22Rv1 (cell line): Measurements from ENCODE around the gene RBSN.

Experiments used
- ZFX ChIP-seq: fragments of 450-650 bp; IDR thresholded peaks from 2 replicates; pipeline ENCODE4 v1.6.1; 2017; ENCODE audit warnings: antibody characterized with exemption, borderline replicate concordance
- TF ChIP-seq, protein P1 (sequence below): fragments of 450-650 bp; IDR thresholded peaks from 2 replicates; pipeline ENCODE4 v1.5.1; 2017; ENCODE audit warnings: mild to moderate bottlenecking

DNA sequence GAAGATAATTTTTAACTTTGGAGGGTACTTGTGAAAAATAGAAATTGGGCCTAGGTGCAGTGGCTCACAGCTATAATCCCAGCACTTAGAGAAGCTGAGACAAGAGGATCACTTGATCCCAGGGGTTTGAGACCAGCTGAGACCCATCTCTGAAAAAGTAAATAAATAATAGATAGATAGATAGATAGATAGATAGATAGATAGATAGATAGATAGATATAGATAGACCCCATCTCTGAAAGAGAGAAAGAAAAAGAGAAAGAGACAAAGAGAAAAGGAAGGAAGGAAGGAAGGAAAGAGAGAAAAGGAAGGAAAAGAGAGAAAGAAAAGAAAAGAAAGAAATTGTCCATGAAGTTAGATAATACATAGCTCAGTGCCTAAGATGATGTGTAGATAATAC, 69.3 kb downstream of the RBSN start:
- TF ChIP-seq, protein P1, sequence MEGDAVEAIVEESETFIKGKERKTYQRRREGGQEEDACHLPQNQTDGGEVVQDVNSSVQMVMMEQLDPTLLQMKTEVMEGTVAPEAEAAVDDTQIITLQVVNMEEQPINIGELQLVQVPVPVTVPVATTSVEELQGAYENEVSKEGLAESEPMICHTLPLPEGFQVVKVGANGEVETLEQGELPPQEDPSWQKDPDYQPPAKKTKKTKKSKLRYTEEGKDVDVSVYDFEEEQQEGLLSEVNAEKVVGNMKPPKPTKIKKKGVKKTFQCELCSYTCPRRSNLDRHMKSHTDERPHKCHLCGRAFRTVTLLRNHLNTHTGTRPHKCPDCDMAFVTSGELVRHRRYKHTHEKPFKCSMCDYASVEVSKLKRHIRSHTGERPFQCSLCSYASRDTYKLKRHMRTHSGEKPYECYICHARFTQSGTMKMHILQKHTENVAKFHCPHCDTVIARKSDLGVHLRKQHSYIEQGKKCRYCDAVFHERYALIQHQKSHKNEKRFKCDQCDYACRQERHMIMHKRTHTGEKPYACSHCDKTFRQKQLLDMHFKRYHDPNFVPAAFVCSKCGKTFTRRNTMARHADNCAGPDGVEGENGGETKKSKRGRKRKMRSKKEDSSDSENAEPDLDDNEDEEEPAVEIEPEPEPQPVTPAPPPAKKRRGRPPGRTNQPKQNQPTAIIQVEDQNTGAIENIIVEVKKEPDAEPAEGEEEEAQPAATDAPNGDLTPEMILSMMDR: no peak
- TF ChIP-seq ZFX: no peak
